RPMI7951 (cell line): Measurements from ENCODE around the gene STIM1. TPM values are rescaled to one million over a fixed set of nuclear protein-coding genes. Genes with fewer than 3 reads are reported as not detected.

ENCODE experiments used
- DNase-seq: peaks from one replicate; pipeline ENCODE4 v3.0.0-alpha.2; 2012; ENCODE audit warnings: low read depth
- total RNA-seq: library from RNA; depleted of rRNA; stranded (reverse); fragments of >200 nt; shearing (Covaris generic); gene quantifications from 2 replicates; pipeline ENCODE4 v1.2.3, GENCODE V29; 2014

Gene STIM1
- total RNA-seq, 1 experiment from 2014 or later, result 13.8 TPM

GRCh38 chr11:4066910-4067309, 211.4 kb downstream of the STIM1 start:
- no peak for DNase-seq

GRCh38 chr11:4068962-4069361, 213.5 kb downstream of the STIM1 start:
- DNase-seq, result peak; percentile 27

GRCh38 chr11:4071325-4071724, 215.9 kb downstream of the STIM1 start:
- no peak for DNase-seq

GRCh38 chr11:4071914-4072313, 216.4 kb downstream of the STIM1 start:
- DNase-seq, result no peak

GRCh38 chr11:4072668-4073285, 217.3 kb downstream of the STIM1 start:
- peak; percentile 66 for DNase-seq

GRCh38 chr11:4074266-4074665, 218.8 kb downstream of the STIM1 start:
- no peak for DNase-seq

GRCh38 chr11:4076774-4077173, 221.3 kb downstream of the STIM1 start:
- DNase-seq, result no peak

GRCh38 chr11:4083198-4083597, 227.7 kb downstream of the STIM1 start:
- no peak for DNase-seq

GRCh38 chr11:4084406-4085125, 229.1 kb downstream of the STIM1 start:
- no peak for DNase-seq

- DNase-seq, result no peak
These were observed 230.1 kb downstream of the STIM1 start for GRCh38 chr11:4085575-4085974.

GRCh38 chr11:4086575-4087353, 231.3 kb downstream of the STIM1 start:
- DNase-seq, result no peak

GRCh38 chr11:4087551-4087950, 232.1 kb downstream of the STIM1 start:
- no peak for DNase-seq

GRCh38 chr11:4090258-4090657, 234.8 kb downstream of the STIM1 start:
- no peak for DNase-seq

GRCh38 chr11:4092026-4092425, 236.6 kb downstream of the STIM1 start:
- no peak for DNase-seq

- DNase-seq, result no peak
These were observed 238.3 kb downstream of the STIM1 start for GRCh38 chr11:4093519-4094347.

- DNase-seq, result peak; percentile 93
These were observed 239.2 kb downstream of the STIM1 start, which contains the start of gene RRM1 for GRCh38 chr11:4094348-4095291. RRM1 (plus strand) TSS chr11:4094799; CDS start chr11:4095013, 214 bp downstream.

GRCh38 chr11:4095509-4096230, 240.2 kb downstream of the STIM1 start:
- peak; percentile 45 for DNase-seq

GRCh38 chr11:4098026-4098621, 242.7 kb downstream of the STIM1 start:
- no peak for DNase-seq

- no peak for DNase-seq
These were observed 247.2 kb downstream of the STIM1 start for GRCh38 chr11:4102711-4103110.
